ENCODE measurements around the gene NOTCH4. TPM values are rescaled to one million over a fixed set of nuclear protein-coding genes. Genes with fewer than 3 reads are reported as not detected.

Gene NOTCH4
- total RNA-seq, 1 donor from 2014 or later = 0.26 TPM

DNA sequence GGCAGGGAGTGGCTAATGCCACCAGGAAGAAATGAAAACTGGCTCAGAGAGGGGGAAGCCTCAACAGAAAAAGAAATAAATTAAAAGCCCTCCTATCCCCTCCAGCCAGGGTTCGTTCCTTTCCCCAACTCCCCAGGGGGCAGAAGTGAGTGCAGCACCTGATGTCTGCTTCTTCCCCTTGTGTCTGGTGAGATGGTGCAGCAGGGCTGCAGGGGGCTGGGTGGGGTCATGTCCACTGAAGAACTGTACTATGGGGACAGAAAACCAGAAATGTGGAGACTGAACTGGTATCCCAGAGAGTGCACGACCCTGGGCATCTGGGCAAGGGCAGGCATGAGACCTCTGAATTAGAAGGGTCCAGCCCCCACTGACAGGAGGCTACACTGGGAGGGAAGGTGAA is 55.5 kb downstream of the NOTCH4 start:
- FAIRE-seq (no peak), DNase-seq (ENCODE audit: low read depth) (no peak)
- H3K4me3 ChIP-seq (ENCODE audit: low read depth, low read length) = no peak overlapping the region
- no peaks in the 10 kb centered on the region for H3K27me3 ChIP-seq (ENCODE audit: control insufficient read depth, insufficient read depth, low read length)
- H3K36me3 ChIP-seq (ENCODE audit: control insufficient read depth, insufficient read depth, low read length) = peaks cover 16% of the 10 kb centered on the region
- TF ChIP-seq, protein P1, sequence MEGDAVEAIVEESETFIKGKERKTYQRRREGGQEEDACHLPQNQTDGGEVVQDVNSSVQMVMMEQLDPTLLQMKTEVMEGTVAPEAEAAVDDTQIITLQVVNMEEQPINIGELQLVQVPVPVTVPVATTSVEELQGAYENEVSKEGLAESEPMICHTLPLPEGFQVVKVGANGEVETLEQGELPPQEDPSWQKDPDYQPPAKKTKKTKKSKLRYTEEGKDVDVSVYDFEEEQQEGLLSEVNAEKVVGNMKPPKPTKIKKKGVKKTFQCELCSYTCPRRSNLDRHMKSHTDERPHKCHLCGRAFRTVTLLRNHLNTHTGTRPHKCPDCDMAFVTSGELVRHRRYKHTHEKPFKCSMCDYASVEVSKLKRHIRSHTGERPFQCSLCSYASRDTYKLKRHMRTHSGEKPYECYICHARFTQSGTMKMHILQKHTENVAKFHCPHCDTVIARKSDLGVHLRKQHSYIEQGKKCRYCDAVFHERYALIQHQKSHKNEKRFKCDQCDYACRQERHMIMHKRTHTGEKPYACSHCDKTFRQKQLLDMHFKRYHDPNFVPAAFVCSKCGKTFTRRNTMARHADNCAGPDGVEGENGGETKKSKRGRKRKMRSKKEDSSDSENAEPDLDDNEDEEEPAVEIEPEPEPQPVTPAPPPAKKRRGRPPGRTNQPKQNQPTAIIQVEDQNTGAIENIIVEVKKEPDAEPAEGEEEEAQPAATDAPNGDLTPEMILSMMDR (IDR thresholded peaks at IDR 0.05; ENCODE audit: insufficient read depth, low read length, severe bottlenecking) = no peak

DNA sequence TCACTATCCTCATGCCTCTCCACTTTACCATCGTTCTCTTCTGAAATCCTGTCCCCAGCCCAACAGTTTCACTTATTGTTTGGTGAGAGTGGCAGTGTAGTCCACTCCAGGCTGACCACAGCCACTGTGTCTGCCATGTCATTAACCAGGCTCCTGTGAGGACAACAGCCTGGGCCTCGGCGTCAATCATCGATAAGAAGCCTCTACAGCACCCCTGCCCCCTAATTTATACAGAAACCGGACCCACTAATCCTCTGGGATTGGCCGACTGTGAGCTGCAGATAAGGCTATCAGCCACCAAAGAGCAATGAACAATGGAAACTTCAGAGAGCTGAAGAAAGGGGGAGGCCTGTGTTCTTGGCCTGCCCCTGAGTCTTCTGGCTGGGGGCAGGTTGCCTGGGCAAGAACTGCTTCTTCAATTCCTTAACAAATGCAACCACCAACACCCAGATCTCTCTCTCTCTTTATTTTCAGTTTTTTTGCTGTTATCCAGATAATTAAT is 56.1 kb downstream of the NOTCH4 start:
- TF ChIP-seq, protein P1 (IDR thresholded peaks at IDR 0.05; ENCODE audit: insufficient read depth, low read length, severe bottlenecking) = no peak

DNA sequence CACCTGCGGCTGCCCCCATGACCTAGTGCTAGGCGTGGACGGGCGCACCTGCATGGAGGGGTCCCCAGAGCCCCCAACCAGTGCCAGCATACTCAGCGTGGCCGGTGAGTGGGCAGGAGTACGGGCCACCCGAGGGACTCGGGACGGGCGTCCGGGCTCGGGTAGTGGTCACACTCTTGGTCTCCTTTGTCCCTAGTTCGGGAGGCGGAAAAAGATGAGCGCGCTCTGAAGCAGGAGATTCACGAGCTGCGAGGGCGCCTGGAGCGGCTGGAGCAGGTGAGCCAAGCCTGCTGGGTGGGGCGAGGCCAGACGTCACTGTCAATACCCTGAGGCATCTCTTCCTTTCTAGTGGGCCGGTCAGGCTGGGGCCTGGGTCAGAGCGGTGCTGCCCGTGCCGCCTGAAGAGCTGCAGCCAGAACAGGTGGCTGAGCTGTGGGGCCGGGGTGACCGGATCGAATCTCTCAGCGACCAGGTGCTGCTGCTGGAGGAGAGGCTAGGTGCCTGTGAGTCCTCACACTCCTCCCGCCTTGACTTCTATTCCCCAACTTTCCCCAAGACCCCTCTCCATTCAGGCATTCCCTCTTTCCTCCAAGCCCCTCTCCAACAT is 56.6 kb downstream of the NOTCH4 start:
- FAIRE-seq (no peak), DNase-seq (ENCODE audit: low read depth) (no peak)
- TF ChIP-seq, protein P1 (IDR thresholded peaks at IDR 0.05; ENCODE audit: insufficient read depth, low read length, severe bottlenecking) = no peak
- Histone ChIP-seq H3K36me3 (ENCODE audit: control insufficient read depth, insufficient read depth, low read length) (peaks cover 18% of the 10 kb centered on the region), H3K4me3 (ENCODE audit: low read depth, low read length) (no peak overlapping the region), H3K27me3 (ENCODE audit: control insufficient read depth, insufficient read depth, low read length) (no peaks in the 10 kb centered on the region)

More for the DNA sequence above, 56.1 kb downstream of the NOTCH4 start:
- DNase-seq (ENCODE audit: low read depth) (no peak), FAIRE-seq (no peak)
- Histone ChIP-seq H3K27me3 (ENCODE audit: control insufficient read depth, insufficient read depth, low read length) (no peaks in the 10 kb centered on the region), H3K4me3 (ENCODE audit: low read depth, low read length) (no peak overlapping the region), H3K36me3 (ENCODE audit: control insufficient read depth, insufficient read depth, low read length) (peaks cover 18% of the 10 kb centered on the region)

DNA sequence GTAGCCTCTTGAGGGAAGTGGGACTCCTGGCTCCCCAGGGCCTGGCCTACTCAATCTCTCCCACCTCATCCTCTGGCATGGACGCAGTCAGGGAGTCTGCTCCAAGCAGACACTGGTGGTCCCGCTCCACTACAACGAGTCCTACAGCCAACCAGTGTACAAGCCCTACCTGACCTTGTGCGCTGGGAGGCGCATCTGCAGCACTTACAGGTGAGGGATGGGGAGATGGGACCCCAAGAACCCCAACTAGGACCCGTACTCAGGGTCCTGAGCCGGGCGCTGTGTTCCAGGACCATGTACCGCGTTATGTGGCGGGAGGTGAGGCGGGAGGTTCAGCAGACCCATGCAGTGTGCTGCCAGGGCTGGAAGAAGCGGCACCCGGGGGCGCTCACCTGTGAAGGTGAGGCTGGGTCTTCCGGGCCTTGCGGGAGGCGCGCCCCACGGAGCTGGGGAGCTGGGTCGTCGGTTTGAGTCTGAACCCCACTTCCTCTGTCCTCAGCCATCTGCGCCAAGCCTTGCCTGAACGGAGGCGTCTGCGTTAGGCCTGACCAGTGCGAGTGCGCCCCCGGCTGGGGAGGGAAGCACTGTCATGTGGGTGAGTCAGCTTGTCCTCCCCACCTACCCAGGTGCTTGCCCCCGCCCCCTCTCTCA is 57.3 kb downstream of the NOTCH4 start:
- Histone ChIP-seq H3K36me3 (ENCODE audit: control insufficient read depth, insufficient read depth, low read length) (peaks cover 18% of the 10 kb centered on the region), H3K27me3 (ENCODE audit: control insufficient read depth, insufficient read depth, low read length) (no peaks in the 10 kb centered on the region), H3K4me3 (ENCODE audit: low read depth, low read length) (no peak overlapping the region)
- FAIRE-seq (no peak), DNase-seq (ENCODE audit: low read depth) (no peak)
- TF ChIP-seq, protein P1 (IDR thresholded peaks at IDR 0.05; ENCODE audit: insufficient read depth, low read length, severe bottlenecking) = no peak

DNA sequence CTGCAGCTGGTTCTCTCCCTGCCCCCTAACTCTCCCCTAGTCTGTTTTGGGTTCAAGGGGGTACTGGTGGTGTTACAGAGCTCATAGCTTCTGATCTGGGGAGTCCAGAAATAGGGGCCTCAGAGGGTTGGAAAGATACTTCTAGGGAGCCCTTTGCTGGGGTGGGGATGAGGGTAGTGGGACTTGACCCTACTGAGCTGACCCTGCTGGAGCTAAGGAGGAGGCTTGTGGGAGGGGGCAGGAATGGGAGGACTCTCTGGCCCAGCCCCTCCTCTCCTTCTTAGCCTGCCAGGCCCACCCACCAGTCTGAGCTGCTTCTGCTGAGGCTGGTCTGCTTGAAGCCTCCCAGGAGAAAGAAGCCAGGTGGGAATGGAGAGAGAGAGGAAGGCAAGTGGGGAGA is 59.6 kb downstream of the NOTCH4 start, which contains the start of gene EGFL8:
TSS of gene EGFL8 (plus strand) at position 301 of the 400 bp plus-strand sequence. CDS start 1,571 bp downstream, outside the sequence.
- H3K36me3 ChIP-seq (ENCODE audit: control insufficient read depth, insufficient read depth, low read length) = peaks cover 7% of the 10 kb centered on the region
- H3K27me3 ChIP-seq (ENCODE audit: control insufficient read depth, insufficient read depth, low read length) = no peaks in the 10 kb centered on the region
- no peak for FAIRE-seq
- TF ChIP-seq, protein P1 (IDR thresholded peaks at IDR 0.05; ENCODE audit: insufficient read depth, low read length, severe bottlenecking) = no peak
- DNase-seq (ENCODE audit: low read depth) = no peak
- no peak within 1 kb of the TSS for H3K4me3 ChIP-seq (ENCODE audit: low read depth, low read length)

Data from bronchial epithelial cell (primary cell).